BE2C (cell line): Measurements from ENCODE around the gene DPP10.

Experiments used
- DNase-seq: peaks from one replicate; pipeline ENCODE4 v3.0.0-alpha.2; 2020
- H3K27me3 ChIP-seq: fragments of 250-450 bp; sonication (Bioruptor Pico); 2 replicates; pipeline ENCODE4 v1.5.1; 2020; ENCODE audit warnings: mild to moderate bottlenecking
- H3K36me3 ChIP-seq: fragments of 250-450 bp; sonication (Bioruptor Pico); 2 replicates; pipeline ENCODE4 v1.5.1; 2020; ENCODE audit warnings: mild to moderate bottlenecking
- H3K4me1 ChIP-seq: fragments of 250-450 bp; sonication (Bioruptor Pico); 2 replicates; pipeline ENCODE4 v1.5.1; 2020
- H3K4me3 ChIP-seq: 2 replicates; pipeline ENCODE4 v1.5.1; 2011; ENCODE audit warnings: low read depth, low read length
- H3K9me3 ChIP-seq: fragments of 250-450 bp; sonication (Bioruptor Pico); 2 replicates; pipeline ENCODE4 v1.5.1; 2020
- CTCF ChIP-seq: IDR thresholded peaks from 2 replicates; pipeline ENCODE4 v1.5.1; 2012; ENCODE audit warnings: mild to moderate bottlenecking, low read depth, low read length

DPP10 gene

GRCh38 chr2:115874427-115874826, 1432.0 kb downstream of the DPP10 start:
- no peaks in the 10 kb centered on the region for H3K9me3 ChIP-seq
- no peak for DNase-seq
- H3K4me3 ChIP-seq, result no peak overlapping the region
- TF ChIP-seq CTCF, result no peak
- no peaks in the 10 kb centered on the region for H3K27me3 ChIP-seq
- no peaks in the 10 kb centered on the region for H3K36me3 ChIP-seq
- no peaks in the 10 kb centered on the region for H3K4me1 ChIP-seq

DNA sequence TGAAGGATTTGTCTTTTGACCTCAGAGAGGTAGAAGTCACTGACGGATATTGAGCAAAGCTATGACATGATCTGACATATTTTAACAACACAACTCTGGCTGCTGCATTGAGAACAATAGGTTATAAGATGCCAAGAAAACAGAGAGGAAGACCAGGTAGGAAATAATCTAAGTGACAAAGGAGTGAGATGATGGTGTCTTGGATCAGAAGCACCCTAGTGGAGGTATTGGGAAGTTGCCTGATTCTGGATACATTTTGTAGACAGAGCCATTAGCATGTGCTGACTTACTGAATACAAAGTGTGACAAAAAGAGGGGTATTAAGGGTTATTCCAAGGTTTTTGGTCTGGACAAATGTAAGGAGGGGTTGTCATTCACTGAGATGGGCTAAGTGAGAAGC, 1438.1 kb downstream of the DPP10 start:
- TF ChIP-seq CTCF, result no peak
- Histone ChIP-seq H3K27me3 (no peaks in the 10 kb centered on the region), H3K9me3 (no peaks in the 10 kb centered on the region), H3K4me3 (no peak overlapping the region), H3K4me1 (no peaks in the 10 kb centered on the region), H3K36me3 (no peaks in the 10 kb centered on the region)
- DNase-seq, result no peak

GRCh38 chr2:115887209-115887776, 1444.9 kb downstream of the DPP10 start:
- no peak for TF ChIP-seq CTCF

More at GRCh38 chr2:115887209-115887776, 1444.9 kb downstream of the DPP10 start:
- no peak overlapping the region for H3K4me3 ChIP-seq
- no peaks in the 10 kb centered on the region for H3K4me1 ChIP-seq
- no peaks in the 10 kb centered on the region for H3K27me3 ChIP-seq
- H3K9me3 ChIP-seq, result no peaks in the 10 kb centered on the region
- H3K36me3 ChIP-seq, result no peaks in the 10 kb centered on the region
- DNase-seq, result no peak
